Lung (tissue), 12 donors: ENCODE results near the gene PROC. TPM values are rescaled to one million over a fixed set of nuclear protein-coding genes. Genes with fewer than 3 reads are reported as not detected.
A peak's percentile ranks its signal among the peaks of the same experiment; 100 is the strongest.

Source experiments
- ATAC-seq: fragments of 200-7000 bp; cut with Tn5 transposase; one replicate; pipeline ENCODE4 v1.9.1; 2020; ENCODE audit warnings: moderate number of reproducible peaks; ENCODE audit not compliant: insufficient read depth, low FRiP score
- DNase-seq, 3 donors: peaks; one replicate each; pipeline ENCODE4 v3.0.0-alpha.2; 2013 to 2017
- H3K27ac ChIP-seq, 2 donors: one replicate each; pipeline ENCODE4 v1.5.1; 2013; ENCODE audit warnings: mild to moderate bottlenecking in 2 of 2, moderate library complexity in 2 of 2, control low read depth in 1 of 2, inconsistent platforms in 1 of 2, low read depth in 1 of 2, low read length in 1 of 2
- H3K27me3 ChIP-seq, 3 donors: one replicate each; pipeline ENCODE4 v1.5.1; 2013; ENCODE audit warnings: low read length in 2 of 3; ENCODE audit not compliant: control insufficient read depth in 3 of 3, insufficient read depth in 3 of 3
- H3K36me3 ChIP-seq, 4 donors: one replicate each; pipeline ENCODE4 v1.5.1; 2013; ENCODE audit warnings: low read length in 4 of 4, mild to moderate bottlenecking in 1 of 4, moderate library complexity in 1 of 4; ENCODE audit not compliant: control insufficient read depth in 4 of 4, insufficient read depth in 4 of 4
- H3K4me1 ChIP-seq, 5 donors: one replicate each; pipeline ENCODE4 v1.5.1; 2013; ENCODE audit warnings: low read length in 5 of 5, mild to moderate bottlenecking in 2 of 5, moderate library complexity in 1 of 5; ENCODE audit not compliant: control insufficient read depth in 5 of 5, insufficient read depth in 5 of 5
- H3K4me3 ChIP-seq: one replicate; pipeline ENCODE4 v1.5.1; 2013; ENCODE audit warnings: mild to moderate bottlenecking, control low read depth, moderate library complexity
- H3K9ac ChIP-seq, 2 donors: one replicate each; pipeline ENCODE4 v1.5.1; 2013; ENCODE audit warnings: low read length in 2 of 2, control low read depth in 1 of 2; ENCODE audit not compliant: insufficient read depth in 1 of 2
- H3K9me3 ChIP-seq, 4 donors: one replicate each; pipeline ENCODE4 v1.5.1; 2013; ENCODE audit warnings: low read length in 3 of 4, mild to moderate bottlenecking in 1 of 4, moderate library complexity in 1 of 4; ENCODE audit not compliant: control insufficient read depth in 4 of 4, insufficient read depth in 3 of 4
- WGBS, 2 donors: extraction: QIAGEN DNeasy Blood & Tissue Kit; methylation state at CpG; one replicate each; pipeline ENCODE4 v1.1.7; 2013; 5-methylcytosine and 5-hydroxymethylcytosine counted together
- polyA plus RNA-seq, 2 donors: library from polyadenylated mRNA; stranded (reverse); fragments of 200-250 nt; gene quantifications; one replicate each; pipeline ENCODE4 v1.2.1, GENCODE V29; 2013
- total RNA-seq, 2 donors: library from RNA; depleted of rRNA in 1 of 2; stranded (reverse); fragments of >200 nt in 1 of 2; gene quantifications; one replicate each; pipeline ENCODE4 v1.2.1, GENCODE V29; 2014 to 2021
- TF ChIP-seq, protein P1 (sequence below): IDR thresholded peaks from 2 replicates; pipeline ENCODE4 v1.5.1; 2012; ENCODE audit warnings: mild to moderate bottlenecking; ENCODE audit errors: control extremely low read depth, extremely low read depth
- donor health status: control.
- donor health status: control.
- donor health status: Bipolar disorder and iron deficiency.
- donor health status: healthy.
- donor health status: DM: yes; HTN: yes; CAD: no.

The PROC gene
- total and polyA plus RNA-seq, 4 donors, result 0.10 to 0.37 (median 0.22) TPM; not detected in 1

- H3K9me3 ChIP-seq, result peaks cover 0 to 2% (median 0%) of the 10 kb centered on the region in 4 donors
- WGBS, 2 donors, result 52 to 76% methylated on average over 5 of the region's 5 CpGs
- TF ChIP-seq, protein P1, sequence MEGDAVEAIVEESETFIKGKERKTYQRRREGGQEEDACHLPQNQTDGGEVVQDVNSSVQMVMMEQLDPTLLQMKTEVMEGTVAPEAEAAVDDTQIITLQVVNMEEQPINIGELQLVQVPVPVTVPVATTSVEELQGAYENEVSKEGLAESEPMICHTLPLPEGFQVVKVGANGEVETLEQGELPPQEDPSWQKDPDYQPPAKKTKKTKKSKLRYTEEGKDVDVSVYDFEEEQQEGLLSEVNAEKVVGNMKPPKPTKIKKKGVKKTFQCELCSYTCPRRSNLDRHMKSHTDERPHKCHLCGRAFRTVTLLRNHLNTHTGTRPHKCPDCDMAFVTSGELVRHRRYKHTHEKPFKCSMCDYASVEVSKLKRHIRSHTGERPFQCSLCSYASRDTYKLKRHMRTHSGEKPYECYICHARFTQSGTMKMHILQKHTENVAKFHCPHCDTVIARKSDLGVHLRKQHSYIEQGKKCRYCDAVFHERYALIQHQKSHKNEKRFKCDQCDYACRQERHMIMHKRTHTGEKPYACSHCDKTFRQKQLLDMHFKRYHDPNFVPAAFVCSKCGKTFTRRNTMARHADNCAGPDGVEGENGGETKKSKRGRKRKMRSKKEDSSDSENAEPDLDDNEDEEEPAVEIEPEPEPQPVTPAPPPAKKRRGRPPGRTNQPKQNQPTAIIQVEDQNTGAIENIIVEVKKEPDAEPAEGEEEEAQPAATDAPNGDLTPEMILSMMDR, result no peak
- no peak for DNase-seq
- peaks cover 0 to 2% (median 0%) of the 10 kb centered on the region in 4 donors for H3K36me3 ChIP-seq
- no peak overlapping the region for H3K4me3 ChIP-seq
- H3K4me1 ChIP-seq, result peaks cover 0 to 26% (median 7%) of the 10 kb centered on the region in 5 donors
- H3K9ac ChIP-seq, result no peak overlapping the region
- H3K27ac ChIP-seq, result peak overlapping the region in 1 of 2 donors; percentile 35
- H3K27me3 ChIP-seq, result no peaks in the 10 kb centered on the region
- ATAC-seq, result no peak
Measured at GRCh38 chr2:127389778-127390435, 28.3 kb upstream of the PROC start.

DNA sequence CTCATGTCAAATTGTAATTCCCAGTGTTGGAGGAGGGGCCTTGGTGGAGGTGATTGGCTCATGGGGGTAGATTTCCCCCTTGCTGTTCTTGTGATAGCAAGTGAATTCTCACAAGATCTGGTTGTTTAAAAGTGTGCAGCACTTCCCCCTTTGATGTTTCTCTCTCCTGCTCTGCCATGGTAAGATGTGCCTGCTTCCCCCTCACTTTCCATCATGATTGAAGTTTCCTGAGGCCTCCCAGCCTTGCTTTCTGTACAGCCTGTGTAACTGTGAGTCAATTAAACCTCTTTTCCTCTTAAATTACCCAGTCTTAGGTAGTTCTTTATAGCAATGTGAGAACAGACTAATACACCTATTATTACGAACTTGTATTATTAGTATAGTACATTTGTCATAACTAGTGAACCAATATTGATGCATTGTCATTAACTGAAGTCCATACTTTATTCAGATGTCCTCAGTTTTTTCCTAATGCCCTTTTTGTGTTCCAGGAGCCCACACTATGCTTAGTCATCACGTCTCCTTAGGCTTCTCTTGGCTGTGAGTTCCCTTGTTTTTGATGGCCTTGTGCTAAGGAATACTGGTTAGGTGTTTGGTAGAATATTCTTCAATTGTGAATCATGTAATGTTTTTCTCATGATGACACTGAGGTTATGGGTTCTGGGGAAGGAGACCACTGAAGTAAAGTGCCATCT, 25.9 kb upstream of the PROC start:
- TF ChIP-seq, protein P1, result no peak

GRCh38 chr2:127392828-127393578, 25.2 kb upstream of the PROC start:
- Histone ChIP-seq H3K9ac (no peak overlapping the region), H3K27me3 (no peaks in the 10 kb centered on the region), H3K36me3 (no peaks in the 10 kb centered on the region), H3K27ac (no peak overlapping the region), H3K4me1 (peaks cover 0 to 10% (median 3%) of the 10 kb centered on the region in 5 donors), H3K9me3 (peaks cover 0 to 2% (median 0%) of the 10 kb centered on the region in 4 donors), H3K4me3 (no peak overlapping the region)
- DNase-seq (no peak), ATAC-seq (no peak)
- 91 to 93% methylated on average over 1 of the region's 1 CpG for WGBS, 2 donors
- TF ChIP-seq, protein P1, result no peak

More for the DNA sequence above, 25.9 kb upstream of the PROC start:
- Histone ChIP-seq H3K27ac (no peak overlapping the region), H3K4me1 (peaks cover 0 to 9% (median 3%) of the 10 kb centered on the region in 5 donors), H3K9me3 (peaks cover 0 to 2% (median 0%) of the 10 kb centered on the region in 4 donors), H3K27me3 (no peaks in the 10 kb centered on the region), H3K36me3 (no peaks in the 10 kb centered on the region), H3K9ac (no peak overlapping the region), H3K4me3 (no peak overlapping the region)
- DNase-seq, result no peak
- ATAC-seq, result no peak
- WGBS, 2 donors, result 93 to 97% methylated on average over 2 of the region's 2 CpGs
